Fibroblast of the aortic adventitia (primary cell): ENCODE measurements around the gene GCAT. TPM values are rescaled to one million over a fixed set of nuclear protein-coding genes. Genes with fewer than 3 reads are reported as not detected.

Experiments
- DNase-seq: peaks from one replicate; pipeline ENCODE4 v3.0.0-alpha.2; 2010; ENCODE audit warnings: low read depth
- H3K4me3 ChIP-seq: 2 replicates; pipeline ENCODE4 v1.5.1; 2011; ENCODE audit warnings: low read depth, mild to moderate bottlenecking, control low read depth, low read length, moderate library complexity
- CTCF ChIP-seq: IDR thresholded peaks from 2 replicates; pipeline ENCODE4 v1.5.1; 2011; ENCODE audit warnings: mild to moderate bottlenecking, low read length, control low read depth, inconsistent platforms; ENCODE audit not compliant: insufficient read depth
- total RNA-seq: library from RNA; depleted of rRNA; stranded (reverse); fragments of >200 nt; gene quantifications from 2 replicates; pipeline ENCODE4 v1.2.3, GENCODE V29; 2012; ENCODE audit warnings: low replicate concordance

The GCAT gene
- total RNA-seq, 1 donor, result 13.1 TPM

- DNase-seq, result no peak
- TF ChIP-seq CTCF, result no peak
- no peak overlapping the region for H3K4me3 ChIP-seq
Observed at GRCh38 chr22:37803639-37804351, 3.9 kb upstream of the GCAT start.

GRCh38 chr22:37804352-37804880 is 3.3 kb upstream of the GCAT start:
- H3K4me3 ChIP-seq, result peak overlapping the region; percentile 85
- no peak for TF ChIP-seq CTCF
- DNase-seq, result no peak

GRCh38 chr22:37804881-37805809 is 2.6 kb upstream of the GCAT start:
- no peak for TF ChIP-seq CTCF
- H3K4me3 ChIP-seq, result peak overlapping the region; percentile 85
- peak; percentile 75 for DNase-seq

- no peak for DNase-seq
Observed at GRCh38 chr22:37805810-37806277, 1.9 kb upstream of the GCAT start.

GRCh38 chr22:37806409-37807333 is 1.1 kb upstream of the GCAT start:
- H3K4me3 ChIP-seq, result peak overlapping the region; percentile 85
- peak; percentile 35 for DNase-seq
- no peak for TF ChIP-seq CTCF

More at GRCh38 chr22:37805810-37806277, 1.9 kb upstream of the GCAT start:
- no peak for TF ChIP-seq CTCF
- H3K4me3 ChIP-seq, result peak overlapping the region; percentile 85

GRCh38 chr22:37808294-37808657 is 542 bp downstream of the GCAT start:
- peak overlapping the region; percentile 85 for H3K4me3 ChIP-seq
- peak; percentile 47 for DNase-seq
- TF ChIP-seq CTCF, result no peak
